ENCODE data around the gene POTEF.
"Not testable (repeated sequence)": the region's sequence is repeated elsewhere in the genome, so short reads cannot be mapped to it uniquely, and the experiment has no call there.

POTEF gene

DNA sequence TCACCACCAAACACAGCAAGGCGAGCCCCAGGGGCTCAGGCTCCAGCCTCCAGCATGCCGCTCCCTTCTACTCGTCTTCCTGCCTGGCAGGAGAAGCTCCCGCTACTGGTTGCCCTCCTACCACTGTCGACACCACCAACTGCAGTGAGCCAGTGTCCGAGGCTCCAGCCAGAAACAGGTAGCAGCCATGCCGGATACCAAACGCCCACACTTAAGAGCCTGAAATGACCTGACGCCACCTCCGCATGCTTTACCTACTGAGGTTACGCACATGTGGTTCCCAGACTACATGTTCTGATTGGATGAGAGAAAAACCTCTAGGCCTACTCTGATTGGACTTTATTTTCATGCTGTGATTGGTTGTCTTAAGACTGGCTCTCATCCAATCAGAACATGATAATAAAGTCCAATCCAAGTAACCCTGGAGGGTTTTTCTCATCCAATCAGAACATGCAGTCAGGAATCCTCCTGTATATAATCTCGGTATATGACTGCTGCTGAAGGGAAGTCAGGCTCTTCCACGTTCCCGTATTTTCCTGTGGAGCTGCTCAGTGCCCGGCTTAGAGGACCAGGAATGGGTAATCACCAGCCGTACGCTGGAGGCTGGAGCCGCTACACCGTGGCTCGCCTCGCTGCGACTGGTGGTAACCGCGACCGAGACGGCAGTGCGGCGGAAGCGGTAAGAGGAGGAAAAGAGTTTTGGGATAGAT is at the start of gene POTEF:
Gene POTEF, minus strand, starts transcription at position 103 of the 710 bp plus-strand sequence. CDS start 8,707 bp downstream, outside the sequence.
- DNase-seq = not testable (repeated sequence)

GRCh38 chr2:130174866-130175265 is 45.8 kb upstream of the POTEF start:
- not testable (repeated sequence) for DNase-seq

- no peak for DNase-seq
These were observed 40.9 kb upstream of the POTEF start for GRCh38 chr2:130169896-130170295.

GRCh38 chr2:130169163-130169562 is 40.1 kb upstream of the POTEF start:
- DNase-seq = not testable (repeated sequence)

DNA sequence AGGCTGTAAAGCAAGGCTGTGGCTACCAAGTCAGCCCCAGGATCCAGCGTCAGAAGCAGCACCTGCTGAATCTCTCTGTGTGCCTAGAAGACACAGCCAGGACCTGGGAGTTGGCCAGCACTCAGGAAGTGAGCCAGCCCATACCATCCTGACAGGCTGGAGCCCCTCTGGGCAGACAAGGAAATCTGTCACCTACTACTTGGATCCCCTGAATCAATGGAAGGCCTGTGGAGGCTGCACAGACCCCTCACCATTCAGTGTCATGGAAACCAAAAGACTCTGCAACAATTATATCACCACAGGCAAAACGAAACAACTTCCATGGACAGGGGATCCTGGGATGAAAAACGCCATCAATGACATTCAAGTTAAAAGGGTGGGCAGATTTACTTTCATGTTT is 37.6 kb upstream of the POTEF start:
- not testable (repeated sequence) for DNase-seq

- DNase-seq = no peak
These were observed 36.4 kb upstream of the POTEF start for GRCh38 chr2:130165293-130166016.

GRCh38 chr2:130162968-130163367 is 33.9 kb upstream of the POTEF start:
- DNase-seq = no peak

GRCh38 chr2:130162486-130162885 is 33.5 kb upstream of the POTEF start:
- not testable (repeated sequence) for DNase-seq

DNA sequence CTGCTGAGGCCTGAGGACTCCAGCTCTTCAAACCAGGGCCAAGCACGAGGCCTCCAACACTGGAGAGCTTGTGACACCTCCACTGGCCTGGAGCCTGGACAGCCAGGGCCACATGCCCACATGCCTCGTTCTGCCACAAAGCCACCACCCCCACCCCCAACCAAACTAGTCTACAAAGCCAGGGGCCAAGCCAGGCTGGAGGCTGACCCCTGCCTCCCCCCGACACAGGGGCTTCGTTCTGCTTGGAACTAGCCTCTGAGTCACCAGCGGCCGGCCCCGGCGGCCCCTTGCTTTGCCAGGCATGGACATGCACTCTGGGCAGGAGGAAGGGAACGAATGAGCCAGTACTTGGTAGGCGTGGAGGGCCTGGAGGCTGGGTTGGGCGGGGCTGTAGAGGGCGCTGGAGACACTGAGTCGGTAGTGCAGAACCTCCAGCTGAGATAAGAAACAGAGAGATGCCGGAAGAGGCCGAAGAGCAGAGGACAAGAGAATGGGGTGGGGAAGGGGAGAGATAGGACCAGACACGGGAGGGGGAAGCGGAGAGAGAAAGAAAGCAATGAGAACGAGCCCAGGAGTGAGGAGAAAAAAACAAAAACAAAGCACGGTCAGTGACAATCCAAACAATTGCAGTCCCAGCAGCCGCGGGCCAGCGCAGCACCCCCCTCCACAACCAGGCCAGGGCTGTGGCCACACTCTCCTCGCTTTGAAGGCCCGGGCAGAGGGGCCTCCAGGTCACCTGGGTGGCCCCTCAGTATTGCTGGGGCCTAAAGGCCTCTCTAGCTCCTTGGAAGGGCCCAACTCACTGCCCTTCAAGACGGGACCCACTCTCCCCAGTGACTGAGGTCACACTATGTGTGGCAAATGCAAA is 32.0 kb upstream of the POTEF start:
- not testable (repeated sequence) for DNase-seq

- DNase-seq = no peak
These were observed 31.1 kb upstream of the POTEF start for GRCh38 chr2:130160131-130160530.

DNA sequence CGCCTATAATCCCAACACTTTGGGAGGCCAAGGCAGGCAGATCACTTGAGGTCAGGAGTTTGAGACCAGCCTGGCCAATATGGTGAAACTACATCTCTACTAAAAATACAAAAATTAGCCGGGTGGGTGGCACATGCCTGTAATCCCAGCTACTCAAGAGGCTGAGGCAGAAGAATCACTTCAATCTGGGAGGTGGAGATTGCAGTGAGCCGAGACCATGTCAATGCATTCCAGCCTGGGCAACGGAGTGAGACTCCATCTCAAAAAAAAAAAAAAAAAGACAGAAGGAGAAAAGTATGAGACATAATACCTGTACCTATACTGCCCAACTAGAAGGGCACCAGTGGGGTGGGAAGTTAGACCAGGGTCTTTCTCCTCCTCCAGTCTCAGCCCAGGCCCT is 30.4 kb upstream of the POTEF start:
- not testable (repeated sequence) for DNase-seq

DNA sequence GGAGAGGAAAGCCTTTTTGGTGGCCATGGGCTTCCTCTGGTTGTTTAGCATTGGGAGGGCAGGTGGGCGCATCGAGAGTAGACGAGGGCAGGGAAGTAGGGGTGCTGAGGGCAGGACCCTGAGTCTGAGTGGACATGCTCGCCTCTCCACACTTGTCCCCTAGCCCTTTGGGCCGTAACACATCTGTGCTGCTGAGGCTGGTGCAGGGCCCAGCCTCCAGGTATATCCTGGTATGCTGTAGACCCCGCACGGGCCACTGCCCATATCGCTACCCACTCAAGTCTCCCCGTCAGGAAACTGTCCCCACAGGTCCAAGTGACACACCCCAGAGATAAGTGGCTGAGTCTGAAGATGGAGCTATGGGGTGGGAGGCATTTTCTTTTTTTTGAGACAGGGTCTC is 29.6 kb upstream of the POTEF start:
- DNase-seq = no peak

DNA sequence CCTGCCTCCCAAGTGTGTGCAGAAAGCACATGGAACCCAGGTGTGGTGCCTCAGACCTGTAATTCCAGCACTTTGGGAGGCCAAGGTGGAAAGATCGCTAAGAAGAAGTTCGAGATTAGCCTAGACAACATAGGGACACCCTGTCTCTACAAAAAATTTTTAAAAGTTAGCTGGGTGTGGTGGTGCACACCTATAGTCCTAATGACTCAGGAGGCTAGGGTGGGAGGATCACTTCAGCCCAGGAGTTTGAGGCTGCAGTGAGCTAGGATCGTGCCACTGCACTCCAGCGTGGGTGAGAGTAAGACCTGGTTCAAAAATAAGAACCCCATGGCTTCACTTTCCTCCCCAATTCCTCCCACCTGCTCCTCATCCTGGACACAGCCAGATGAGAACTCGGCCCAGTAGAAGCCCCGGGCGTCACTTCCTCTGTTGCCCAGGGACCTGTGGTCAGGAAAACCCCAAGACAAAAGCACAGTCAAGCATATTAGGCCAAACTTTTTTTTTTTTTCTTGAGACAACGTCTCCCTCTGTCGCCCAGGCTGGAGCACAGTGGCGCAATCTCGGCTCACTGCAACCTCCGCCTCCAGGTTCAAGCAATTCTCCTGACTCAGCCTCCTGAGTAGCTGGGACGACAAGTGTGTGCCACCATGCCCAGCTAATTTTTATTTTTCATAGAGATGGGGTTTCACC is 28.9 kb upstream of the POTEF start:
- DNase-seq = not testable (repeated sequence)

GRCh38 chr2:130157354-130157753 is 28.3 kb upstream of the POTEF start:
- not testable (repeated sequence) for DNase-seq

GRCh38 chr2:130156624-130157004 is 27.6 kb upstream of the POTEF start:
- DNase-seq = no peak

DNA sequence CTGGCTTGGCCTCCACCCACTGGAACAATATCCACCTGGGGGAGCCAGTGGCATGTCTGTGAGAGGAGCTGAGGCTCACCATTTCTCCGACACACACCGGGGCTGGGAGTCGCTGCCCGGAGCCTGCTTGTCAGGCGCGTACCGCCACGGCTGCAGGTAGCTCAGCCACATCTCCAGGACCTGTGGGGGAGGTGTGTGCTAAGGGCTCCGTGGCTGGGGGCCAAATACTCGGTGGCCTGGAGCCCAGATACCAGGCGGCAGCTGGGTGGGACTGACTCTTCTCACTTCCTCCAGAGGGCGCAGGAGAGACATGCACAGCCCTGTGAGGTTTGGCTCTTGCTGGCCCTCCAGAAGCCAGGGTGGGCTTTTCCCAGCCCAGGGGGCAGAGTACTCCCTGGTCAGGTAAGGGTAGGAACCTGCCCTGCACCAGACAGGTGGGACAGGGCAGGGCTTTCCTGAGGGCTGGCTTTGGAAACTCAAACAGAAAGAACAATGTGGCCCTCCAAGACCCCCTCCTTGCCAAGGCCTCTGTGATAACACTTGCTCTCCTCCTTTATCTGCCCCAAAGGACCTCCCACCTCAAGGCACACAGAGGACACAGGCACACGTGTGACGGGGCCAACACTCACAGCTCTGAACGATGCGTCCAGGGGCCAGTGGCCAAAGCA is 27.1 kb upstream of the POTEF start:
- DNase-seq = not testable (repeated sequence)

DNA sequence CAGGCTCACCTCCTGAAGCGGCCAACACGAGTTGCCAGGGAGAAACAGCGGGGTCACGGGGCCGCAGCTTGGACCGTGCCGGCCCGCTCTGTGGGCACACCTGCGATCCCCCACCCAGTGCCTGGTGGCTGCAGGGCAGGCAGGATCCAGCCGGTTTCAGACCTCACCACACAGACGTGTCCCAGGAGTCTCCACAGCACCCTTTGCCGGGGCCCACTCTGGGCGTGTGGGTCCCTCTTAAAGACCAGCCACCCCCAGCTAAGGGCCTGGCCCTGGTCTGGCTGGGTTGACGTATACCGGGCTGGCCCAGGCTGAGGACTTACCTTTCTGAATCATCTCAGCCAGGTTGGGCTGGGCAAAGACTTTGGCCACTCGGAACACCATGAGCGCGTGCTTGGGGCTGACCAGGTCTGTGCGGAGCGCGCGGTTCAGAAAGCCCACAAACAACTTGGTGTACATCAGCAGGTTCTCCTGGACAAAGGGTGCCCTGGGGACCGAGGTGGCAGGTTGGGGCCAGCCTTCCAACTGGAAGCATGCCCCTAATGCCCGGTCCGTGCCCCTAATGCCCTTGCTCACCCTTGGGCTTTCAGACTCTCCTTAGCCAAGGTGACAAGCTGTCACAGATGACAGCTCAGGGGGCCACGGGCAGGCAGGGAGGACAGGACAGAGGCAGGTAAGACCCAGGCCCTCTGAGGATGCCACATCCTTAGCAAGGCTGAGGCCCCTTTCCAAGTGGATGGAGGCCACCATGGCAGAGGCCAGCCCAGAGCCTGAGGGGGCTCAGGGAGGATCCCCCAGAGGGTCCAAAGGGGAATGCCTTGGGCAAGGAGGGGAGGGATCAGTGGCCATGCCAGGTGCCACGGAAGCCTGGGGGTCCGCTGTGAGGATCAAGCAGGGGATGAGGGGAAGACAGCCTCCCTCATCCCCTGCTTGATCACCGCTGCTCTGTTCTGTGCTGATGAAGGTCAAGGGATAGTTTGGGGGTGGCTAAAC is 26.0 kb upstream of the POTEF start:
- no peak for DNase-seq

GRCh38 chr2:130154423-130154770 is 25.4 kb upstream of the POTEF start:
- not testable (repeated sequence) for DNase-seq

DNA sequence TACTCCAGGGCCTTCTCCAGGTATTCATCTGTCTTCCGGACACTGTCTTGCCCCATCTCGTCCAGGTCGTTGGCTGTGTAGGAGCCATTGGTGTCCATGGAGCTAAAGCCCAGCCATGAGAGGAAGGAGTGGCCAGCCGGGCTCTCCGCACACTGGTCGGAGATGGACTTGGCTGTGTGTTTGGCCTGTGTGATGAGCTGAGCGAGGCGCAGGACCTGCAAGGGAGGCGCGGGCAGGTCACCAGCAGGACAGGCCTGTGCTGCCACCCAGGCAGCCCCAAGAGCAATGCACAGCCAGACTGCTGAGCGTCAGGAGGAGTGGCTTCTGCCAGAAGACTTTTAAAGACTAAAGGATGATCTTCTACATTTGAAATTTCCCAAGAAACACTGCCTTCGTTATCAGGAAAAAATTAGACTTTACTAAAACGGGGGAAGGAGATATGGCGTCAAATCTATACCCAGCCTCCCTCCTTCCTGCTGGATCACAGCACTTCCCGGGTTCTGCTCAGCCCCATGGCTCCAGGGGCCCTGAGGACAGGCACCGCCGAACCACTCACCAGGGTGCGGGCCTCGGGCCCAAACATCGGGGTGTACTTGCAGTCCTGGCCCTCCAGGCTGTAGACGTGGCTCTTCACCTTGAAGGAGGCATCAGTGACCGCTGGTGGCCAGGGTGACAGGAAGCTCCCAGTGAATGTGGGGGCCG is 24.9 kb upstream of the POTEF start:
- not testable (repeated sequence) for DNase-seq

All from activated naive CD4-positive, alpha-beta T cell (primary cell).